Ovary (tissue), 3 donors: Measurements from ENCODE around the gene PLEKHA8.

Source experiments
- CTCF ChIP-seq, 3 donors: fragments of 450-650 bp in 2 of 3; fragments of 200-600 bp in 1 of 3; IDR thresholded peaks; one replicate each; pipeline versions ENCODE4 v1.5.1 to v1.8.0; 2016 to 2022; ENCODE audit warnings: antibody characterized with exemption in 3 of 3, mild to moderate bottlenecking in 1 of 3
- EP300 ChIP-seq: sonication (generic); formaldehyde crosslinking; IDR thresholded peaks from one replicate; pipeline ENCODE4 v1.6.1; 2017; ENCODE audit warnings: antibody characterized with exemption
- POLR2A ChIP-seq: fragments of 450-650 bp; IDR thresholded peaks from one replicate; pipeline ENCODE4 v1.6.1; 2017; ENCODE audit warnings: antibody characterized with exemption, mild to moderate bottlenecking, moderate library complexity
- donor health status: DM: no; HTN: no; CAD: no.

- TF ChIP-seq CTCF (IDR thresholded peaks at IDR 0.05) (no peak), EP300 (no peak), POLR2A (no peak)
Observed at GRCh38 chr7:30049173-30049572, 21.0 kb downstream of the PLEKHA8 start.
